OCI-LY1 (cell line): Measurements from ENCODE around the gene CD101.

ENCODE experiments used
- CTCF ChIP-seq: fragments of 200-600 bp; sonication (generic), shearing (Covaris generic); IDR thresholded peaks from 2 replicates; pipeline ENCODE4 v1.5.1; 2017; ENCODE audit warnings: mild to moderate bottlenecking, antibody characterized with exemption, low read length, moderate library complexity, mixed read lengths
- EZH2 ChIP-seq: fragments of 200-600 bp; sonication (generic), shearing (Covaris generic); IDR thresholded peaks from 2 replicates; pipeline ENCODE4 v1.8.0; 2017; ENCODE audit warnings: borderline replicate concordance, mixed run types, mild to moderate bottlenecking, antibody characterized with exemption, low read length, moderate library complexity, mixed read lengths

- no peak for TF ChIP-seq CTCF
- TF ChIP-seq EZH2 = no peak
Observed at GRCh38 chr1:116997066-116997465, 4.5 kb upstream of the CD101 start.
